H9 (cell line): ENCODE data around the gene POU6F2. TPM values are rescaled to one million over a fixed set of nuclear protein-coding genes. Genes with fewer than 3 reads are reported as not detected.

Source experiments
- DNase-seq: peaks from one replicate; pipeline ENCODE4 v3.0.0-alpha.2; 2017
- H2AFZ ChIP-seq: one replicate; pipeline ENCODE4 v1.6.1; 2013; ENCODE audit warnings: mild to moderate bottlenecking, low read length, control low read depth, moderate library complexity
- H2AK5ac ChIP-seq: 2 replicates; pipeline ENCODE4 v1.6.1; 2013; ENCODE audit warnings: low read length, control low read depth, mixed read lengths; ENCODE audit not compliant: insufficient read length
- H2BK120ac ChIP-seq: one replicate; pipeline ENCODE4 v1.6.1; 2013; ENCODE audit warnings: low read depth, mild to moderate bottlenecking, low read length, control low read depth, inconsistent platforms; ENCODE audit not compliant: poor library complexity, severe bottlenecking
- H2BK12ac ChIP-seq: 2 replicates; pipeline ENCODE4 v1.6.1; 2013; ENCODE audit warnings: low read length, control low read depth, mixed read lengths, low read depth; ENCODE audit not compliant: insufficient read length
- H2BK15ac ChIP-seq: 2 replicates; pipeline ENCODE4 v1.6.1; 2013; ENCODE audit warnings: low read depth, low read length, control low read depth
- H2BK20ac ChIP-seq: one replicate; pipeline ENCODE4 v1.6.1; 2013; ENCODE audit warnings: low read depth, mild to moderate bottlenecking, low read length, control low read depth, inconsistent platforms; ENCODE audit not compliant: poor library complexity, severe bottlenecking
- H2BK5ac ChIP-seq: 2 replicates; pipeline ENCODE4 v1.6.1; 2013; ENCODE audit warnings: low read length, control low read depth, mixed read lengths; ENCODE audit not compliant: insufficient read length
- H3K14ac ChIP-seq: 2 replicates; pipeline ENCODE4 v1.6.1; 2013; ENCODE audit warnings: low read length, control low read depth; ENCODE audit not compliant: insufficient read depth
- H3K18ac ChIP-seq: 2 replicates; pipeline ENCODE4 v1.6.1; 2013; ENCODE audit warnings: low read depth, mild to moderate bottlenecking, mixed read lengths, low read length, control low read depth; ENCODE audit not compliant: insufficient read length
- H3K23ac ChIP-seq: 2 replicates; pipeline ENCODE4 v1.6.1; 2013; ENCODE audit warnings: low read length, control low read depth, mixed read lengths, low read depth; ENCODE audit not compliant: insufficient read length
- H3K23me2 ChIP-seq: 2 replicates; pipeline ENCODE4 v1.6.1; 2013; ENCODE audit warnings: low read depth, mild to moderate bottlenecking, mixed read lengths, low read length, control low read depth; ENCODE audit not compliant: insufficient read length, poor library complexity, severe bottlenecking
- H3K27ac ChIP-seq: 2 replicates; pipeline ENCODE4 v1.5.1; 2013; ENCODE audit warnings: low read length, control low read depth, mixed read lengths, low read depth; ENCODE audit not compliant: insufficient read length
- H3K27me3 ChIP-seq: 2 replicates; pipeline ENCODE4 v1.6.1; 2013; ENCODE audit warnings: low read length, control low read depth, inconsistent platforms; ENCODE audit not compliant: insufficient read depth
- H3K4ac ChIP-seq: 2 replicates; pipeline ENCODE4 v1.6.1; 2013; ENCODE audit warnings: low read depth, mild to moderate bottlenecking, control low read depth, inconsistent platforms, low read length, moderate library complexity
- H3K4me1 ChIP-seq: 2 replicates; pipeline ENCODE4 v1.6.1; 2013; ENCODE audit warnings: low read length, control low read depth, inconsistent platforms; ENCODE audit not compliant: insufficient read depth
- H3K4me2 ChIP-seq: 2 replicates; pipeline ENCODE4 v1.6.1; 2013; ENCODE audit warnings: low read length, control low read depth, mixed read lengths; ENCODE audit not compliant: insufficient read length, insufficient read depth
- H3K56ac ChIP-seq: 2 replicates; pipeline ENCODE4 v1.6.1; 2013; ENCODE audit warnings: low read depth, mild to moderate bottlenecking, mixed read lengths, low read length, control low read depth; ENCODE audit not compliant: insufficient read length
- H3K79me1 ChIP-seq: 2 replicates; pipeline ENCODE4 v1.6.1; 2013; ENCODE audit warnings: low read depth, mild to moderate bottlenecking, moderate library complexity, low read length, control low read depth, inconsistent platforms; ENCODE audit not compliant: insufficient read depth, poor library complexity, severe bottlenecking
- H3K79me2 ChIP-seq: 2 replicates; pipeline ENCODE4 v1.6.1; 2013; ENCODE audit warnings: low read length, control low read depth, inconsistent platforms; ENCODE audit not compliant: insufficient read depth
- H3K9ac ChIP-seq: 2 replicates; pipeline ENCODE4 v1.6.1; 2013; ENCODE audit warnings: low read length, control low read depth, mixed read lengths; ENCODE audit not compliant: insufficient read length; ENCODE audit errors: extremely low read depth
- H3K9me3 ChIP-seq: one replicate; pipeline ENCODE4 v1.6.1; 2013; ENCODE audit warnings: low read depth, low read length, inconsistent platforms; ENCODE audit not compliant: control insufficient read depth
- H3T11ph ChIP-seq: one replicate; pipeline ENCODE4 v1.6.1; 2013; ENCODE audit warnings: mild to moderate bottlenecking, low read length, control low read depth, inconsistent platforms
- H4K20me1 ChIP-seq: one replicate; pipeline ENCODE4 v1.6.1; 2013; ENCODE audit not compliant: control insufficient read depth, insufficient read length, insufficient read depth
- H4K5ac ChIP-seq: 2 replicates; pipeline ENCODE4 v1.6.1; 2013; ENCODE audit warnings: low read depth, mild to moderate bottlenecking, mixed read lengths, low read length, control low read depth; ENCODE audit not compliant: insufficient read length
- H4K8ac ChIP-seq: replicated peaks from 2 replicates; pipeline ENCODE4 v1.6.1; 2013; ENCODE audit warnings: low read length, control low read depth, mixed read lengths, low read depth; ENCODE audit not compliant: insufficient read length
- H4K91ac ChIP-seq: 2 replicates; pipeline ENCODE4 v1.6.1; 2013; ENCODE audit warnings: low read depth, mild to moderate bottlenecking, moderate library complexity, mixed read lengths, low read length, control low read depth; ENCODE audit not compliant: insufficient read length
- H3K27ac Mint-ChIP-seq, 3 experiments: 2 replicates in 2 of 3; 3 replicates in 1 of 3; pipeline ENCODE4 v1.8.0; 2020 to 2021; ENCODE audit warnings: mixed read lengths in 3 of 3, mild to moderate bottlenecking in 1 of 3, moderate library complexity in 1 of 3
- H3K27me3 Mint-ChIP-seq: 2 replicates; pipeline ENCODE4 v1.8.0; 2021; ENCODE audit warnings: low read depth, mild to moderate bottlenecking, moderate library complexity, mixed read lengths
- H3K36me3 Mint-ChIP-seq, 3 experiments: 2 replicates in 2 of 3; 3 replicates in 1 of 3; pipeline ENCODE4 v1.8.0; 2020 to 2021; ENCODE audit warnings: low read depth in 3 of 3, mixed read lengths in 3 of 3; ENCODE audit not compliant: insufficient read depth in 1 of 3
- H3K4me1 Mint-ChIP-seq, 2 experiments: 2 replicates each; pipeline ENCODE4 v1.8.0; 2020; ENCODE audit warnings: mixed read lengths in 2 of 2
- H3K4me3 Mint-ChIP-seq, 2 experiments: 2 replicates in 1 of 2; 3 replicates in 1 of 2; pipeline ENCODE4 v1.8.0; 2020 to 2021; ENCODE audit warnings: mild to moderate bottlenecking in 2 of 2, mixed read lengths in 2 of 2, moderate library complexity in 1 of 2
- H3K9me3 Mint-ChIP-seq, 2 experiments: 2 replicates in 1 of 2; 3 replicates in 1 of 2; pipeline ENCODE4 v1.8.0; 2020; ENCODE audit warnings: mild to moderate bottlenecking in 2 of 2, mixed read lengths in 2 of 2, moderate library complexity in 1 of 2
- WGBS: extraction: QIAGEN DNeasy Blood & Tissue Kit; methylation state at CpG from one replicate; pipeline ENCODE4 v1.1.7; 2013; ENCODE audit warnings: missing lambda C conversion rate, low lambda C conversion rate, mixed read lengths; ENCODE audit not compliant: insufficient read length; ENCODE audit errors: extremely low coverage; 5-methylcytosine and 5-hydroxymethylcytosine counted together
- total RNA-seq: library from RNA; stranded (reverse); gene quantifications from 2 replicates; pipeline ENCODE4 v1.2.1, GENCODE V29; 2021
- TF ChIP-seq, protein P1 (sequence below): fragments of 200-600 bp; sonication (generic); conservative IDR thresholded peaks from 3 replicates; pipeline ENCODE4 v1.8.0; 2021; ENCODE audit warnings: antibody characterized with exemption, mild to moderate bottlenecking

Gene POU6F2
- total RNA-seq, 1 experiment from 2014 or later = 1.9 TPM

DNA sequence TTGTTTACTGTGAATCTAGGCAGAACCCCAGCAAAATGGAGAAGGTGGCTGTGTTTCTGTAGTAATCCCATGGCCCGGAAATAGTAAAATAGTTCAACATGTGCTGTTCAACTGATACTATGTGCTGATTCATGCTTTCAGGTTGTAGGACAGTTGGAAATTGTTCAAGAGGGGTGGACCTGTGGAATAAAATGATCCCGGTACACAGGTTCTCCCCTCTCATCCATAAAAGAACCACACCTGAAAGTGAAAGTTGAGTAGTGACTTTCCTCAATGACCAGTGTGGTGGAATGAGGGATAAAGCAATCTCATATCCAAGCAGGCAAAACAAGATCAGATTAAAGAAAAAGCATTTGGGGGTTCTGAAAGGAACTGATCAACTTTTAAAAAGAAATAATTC lies 177.1 kb downstream of the POU6F2 start:
- no peak overlapping the region for H2BK15ac ChIP-seq
- no peaks in the 10 kb centered on the region for H4K20me1 ChIP-seq
- Mint-ChIP-seq H3K9me3 (no peaks in the 10 kb centered on the region), H3K36me3 (no peaks in the 10 kb centered on the region), H3K27ac (no peak overlapping the region; a peak in 1 of 7 replicates), H3K4me3 (no peak overlapping the region), H3K27me3 (no peaks in the 10 kb centered on the region), H3K4me1 (no peaks in the 10 kb centered on the region)
- H3K79me1 ChIP-seq = no peaks in the 10 kb centered on the region
- no peak overlapping the region for H3K4ac ChIP-seq
- DNase-seq = no peak
- H3T11ph ChIP-seq = no peak overlapping the region
- no peak overlapping the region for H4K5ac ChIP-seq
- TF ChIP-seq, protein P1, sequence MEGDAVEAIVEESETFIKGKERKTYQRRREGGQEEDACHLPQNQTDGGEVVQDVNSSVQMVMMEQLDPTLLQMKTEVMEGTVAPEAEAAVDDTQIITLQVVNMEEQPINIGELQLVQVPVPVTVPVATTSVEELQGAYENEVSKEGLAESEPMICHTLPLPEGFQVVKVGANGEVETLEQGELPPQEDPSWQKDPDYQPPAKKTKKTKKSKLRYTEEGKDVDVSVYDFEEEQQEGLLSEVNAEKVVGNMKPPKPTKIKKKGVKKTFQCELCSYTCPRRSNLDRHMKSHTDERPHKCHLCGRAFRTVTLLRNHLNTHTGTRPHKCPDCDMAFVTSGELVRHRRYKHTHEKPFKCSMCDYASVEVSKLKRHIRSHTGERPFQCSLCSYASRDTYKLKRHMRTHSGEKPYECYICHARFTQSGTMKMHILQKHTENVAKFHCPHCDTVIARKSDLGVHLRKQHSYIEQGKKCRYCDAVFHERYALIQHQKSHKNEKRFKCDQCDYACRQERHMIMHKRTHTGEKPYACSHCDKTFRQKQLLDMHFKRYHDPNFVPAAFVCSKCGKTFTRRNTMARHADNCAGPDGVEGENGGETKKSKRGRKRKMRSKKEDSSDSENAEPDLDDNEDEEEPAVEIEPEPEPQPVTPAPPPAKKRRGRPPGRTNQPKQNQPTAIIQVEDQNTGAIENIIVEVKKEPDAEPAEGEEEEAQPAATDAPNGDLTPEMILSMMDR = no peak
- no CpG with 5 or more reads among the region's 2 CpGs for WGBS
- no peak overlapping the region for H3K23ac ChIP-seq
- H3K18ac ChIP-seq = no peak overlapping the region
- H2AFZ ChIP-seq = no peak overlapping the region
- no peak overlapping the region for H2BK120ac ChIP-seq
- H3K23me2 ChIP-seq = no peaks in the 10 kb centered on the region
- no peaks in the 10 kb centered on the region for H3K9me3 ChIP-seq
- no peak overlapping the region for H3K56ac ChIP-seq
- no peaks in the 10 kb centered on the region for H3K4me1 ChIP-seq
- no peak overlapping the region for H2BK20ac ChIP-seq
- no peak overlapping the region for H3K4me2 ChIP-seq
- H2BK12ac ChIP-seq = no peak overlapping the region
- no peak overlapping the region for H4K91ac ChIP-seq
- H2BK5ac ChIP-seq = no peak overlapping the region
- no peaks in the 10 kb centered on the region for H3K27me3 ChIP-seq
- no peak overlapping the region for H3K9ac ChIP-seq
- no peak overlapping the region for H3K14ac ChIP-seq
- no peaks in the 10 kb centered on the region for H3K79me2 ChIP-seq
- no peak overlapping the region for H3K27ac ChIP-seq
- H4K8ac ChIP-seq = no peak overlapping the region
- H2AK5ac ChIP-seq = no peak overlapping the region
